22Rv1 (cell line): ENCODE data around the gene ACCS.

ENCODE experiments used
- CTCF ChIP-seq: fragments of 450-650 bp; IDR thresholded peaks from 2 replicates; pipeline ENCODE4 v1.5.1; 2017; ENCODE audit warnings: mild to moderate bottlenecking
- ZFX ChIP-seq: fragments of 450-650 bp; IDR thresholded peaks from 2 replicates; pipeline ENCODE4 v1.6.1; 2017; ENCODE audit warnings: antibody characterized with exemption, borderline replicate concordance

DNA sequence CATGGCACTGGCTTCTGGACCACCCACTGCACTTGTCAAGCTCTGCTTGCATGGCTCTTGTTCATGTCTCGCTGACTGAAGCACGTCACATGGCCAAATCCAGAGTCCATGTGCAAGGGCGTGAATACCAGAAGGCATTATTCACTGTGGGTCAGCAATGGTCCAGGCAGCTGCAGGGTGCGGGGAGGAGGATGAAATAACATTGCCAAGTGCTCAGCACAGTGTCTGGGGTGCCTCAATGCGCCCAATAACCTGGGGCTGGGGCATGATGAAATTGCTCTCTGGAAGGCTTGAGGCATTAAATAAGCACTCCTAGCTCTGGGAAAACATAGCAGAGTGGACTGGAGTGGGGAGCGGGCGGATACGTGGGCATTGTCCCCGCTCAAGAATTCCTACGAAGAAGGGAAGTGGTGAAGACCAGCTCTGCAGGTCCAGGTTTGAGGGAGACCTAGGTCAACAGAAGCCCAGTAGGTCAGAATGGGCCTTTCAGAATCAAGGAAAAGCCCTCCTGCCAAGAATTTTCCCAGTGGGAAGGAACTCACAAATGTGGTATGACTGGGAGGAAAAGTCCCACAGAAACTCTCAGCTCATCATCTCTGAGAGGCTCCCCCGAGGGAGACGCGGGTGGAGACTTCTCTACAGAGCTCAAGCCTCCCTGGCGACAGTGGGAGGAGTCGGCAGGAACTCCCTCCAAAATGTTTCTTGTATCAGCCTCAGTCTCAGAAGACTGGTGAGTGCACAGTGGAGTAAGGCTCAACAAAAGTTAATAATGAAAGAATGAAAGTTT is 33.6 kb upstream of the ACCS start:
- no peak for TF ChIP-seq CTCF
- TF ChIP-seq ZFX, result no peak
